ENCODE measurements around the gene METTL8.
"Not testable (repeated sequence)": the region's sequence is repeated elsewhere in the genome, so short reads cannot be mapped to it uniquely, and the experiment has no call there.

Gene METTL8

GRCh38 chr2:171401947-171402346 lies 31.8 kb downstream of the METTL8 start:
- no peak for DNase-seq (ENCODE audit: low read depth in 2 of 2)

- DNase-seq (ENCODE audit: low read depth in 2 of 2), result no peak
Measured at GRCh38 chr2:171400395-171400794, 33.4 kb downstream of the METTL8 start.

GRCh38 chr2:171399292-171399691 lies 34.5 kb downstream of the METTL8 start:
- no peak for DNase-seq (ENCODE audit: low read depth in 2 of 2)

- DNase-seq (ENCODE audit: low read depth in 2 of 2), result no peak
Measured at GRCh38 chr2:171394164-171394740, 39.5 kb downstream of the METTL8 start.

GRCh38 chr2:171393487-171393886 lies 40.3 kb downstream of the METTL8 start:
- DNase-seq (ENCODE audit: low read depth in 2 of 2), result no peak

- no peak for DNase-seq (ENCODE audit: low read depth in 2 of 2)
Measured at GRCh38 chr2:171391532-171391931, 42.3 kb downstream of the METTL8 start.

- DNase-seq (ENCODE audit: low read depth in 2 of 2), result no peak
Measured at GRCh38 chr2:171390941-171391516, 42.8 kb downstream of the METTL8 start.

- no peak for DNase-seq (ENCODE audit: low read depth in 2 of 2)
Measured at GRCh38 chr2:171389780-171390179, 44.0 kb downstream of the METTL8 start.

GRCh38 chr2:171389325-171389724 lies 44.5 kb downstream of the METTL8 start:
- no peak for DNase-seq (ENCODE audit: low read depth in 2 of 2)

GRCh38 chr2:171387052-171387451 lies 46.7 kb downstream of the METTL8 start:
- DNase-seq (ENCODE audit: low read depth in 2 of 2), result no peak

GRCh38 chr2:171386627-171387026 lies 47.2 kb downstream of the METTL8 start:
- DNase-seq (ENCODE audit: low read depth in 2 of 2), result no peak

GRCh38 chr2:171383134-171383533 lies 50.7 kb downstream of the METTL8 start:
- no peak for DNase-seq (ENCODE audit: low read depth in 2 of 2)

GRCh38 chr2:171382175-171382574 lies 51.6 kb downstream of the METTL8 start:
- DNase-seq (ENCODE audit: low read depth in 2 of 2), result not testable (repeated sequence)

GRCh38 chr2:171377852-171378251 lies 55.9 kb downstream of the METTL8 start:
- not testable (repeated sequence) for DNase-seq (ENCODE audit: low read depth in 2 of 2)

GRCh38 chr2:171367692-171368091 lies 66.1 kb downstream of the METTL8 start:
- DNase-seq (ENCODE audit: low read depth in 2 of 2), result no peak

- no peak for DNase-seq (ENCODE audit: low read depth in 2 of 2)
Measured at GRCh38 chr2:171365778-171366177, 68.0 kb downstream of the METTL8 start.

GRCh38 chr2:171365232-171365631 lies 68.6 kb downstream of the METTL8 start:
- no peak for DNase-seq (ENCODE audit: low read depth in 2 of 2)

- no peak for DNase-seq (ENCODE audit: low read depth in 2 of 2)
Measured at GRCh38 chr2:171362396-171362795, 71.4 kb downstream of the METTL8 start.

- DNase-seq (ENCODE audit: low read depth in 2 of 2), result no peak
Measured at GRCh38 chr2:171360905-171361304, 72.9 kb downstream of the METTL8 start.

- DNase-seq (ENCODE audit: low read depth in 2 of 2), result not testable (repeated sequence)
Measured at GRCh38 chr2:171353746-171354145, 80.0 kb downstream of the METTL8 start.

- DNase-seq (ENCODE audit: low read depth in 2 of 2), result no peak
Measured at GRCh38 chr2:171348056-171348455, 85.7 kb downstream of the METTL8 start.

GRCh38 chr2:171347591-171348032 lies 86.2 kb downstream of the METTL8 start:
- no peak for DNase-seq (ENCODE audit: low read depth in 2 of 2)

GRCh38 chr2:171346723-171347557 lies 86.8 kb downstream of the METTL8 start:
- DNase-seq (ENCODE audit: low read depth in 2 of 2), result no peak

Measured in activated CD4-positive, alpha-beta T cell treated with anti-CD3 and anti-CD28 coated beads for 24 hours (primary cell).